ENCODE measurements around the gene MRPL44.

The MRPL44 gene

DNA sequence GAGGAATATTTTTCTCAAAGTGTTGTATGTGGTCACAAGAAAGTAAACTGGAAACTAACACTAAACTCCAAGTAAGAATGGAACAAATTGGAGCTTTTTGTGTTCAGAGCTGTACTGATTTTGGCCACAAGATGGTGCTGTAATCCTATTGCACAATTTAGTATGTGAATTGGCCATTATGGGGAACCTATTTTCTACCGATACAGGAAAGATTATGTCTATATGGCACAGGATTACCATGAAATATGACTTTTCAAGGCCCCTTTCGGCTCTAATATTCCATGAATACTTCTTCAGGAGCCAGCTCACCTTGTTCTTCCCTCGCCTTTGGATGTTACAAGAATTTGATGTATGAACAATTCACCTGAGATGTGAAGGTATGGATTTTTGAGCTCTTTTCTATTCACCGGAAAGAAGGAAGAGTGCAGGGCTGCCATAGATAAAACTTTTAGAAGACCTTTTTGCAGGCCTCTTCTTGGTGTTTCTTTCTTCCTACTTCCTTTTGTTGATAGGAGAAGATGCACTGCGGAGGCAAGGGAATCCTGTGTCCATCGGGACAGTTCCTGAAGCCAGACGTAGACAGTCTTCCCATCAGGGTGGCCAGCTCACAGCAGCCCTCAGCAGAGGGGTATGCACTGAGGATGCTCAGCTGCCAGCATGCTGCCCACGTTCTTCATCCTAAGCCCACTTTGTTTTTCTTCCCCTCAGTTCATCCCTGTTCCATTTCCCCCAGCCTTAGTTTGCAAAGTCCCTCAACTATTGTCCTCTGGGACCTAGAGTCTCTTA lies 13.3 kb downstream of the MRPL44 start:
- Mint-ChIP-seq H3K27me3 (ENCODE audit: low read depth, poor library complexity) (no peaks in the 10 kb centered on the region), H3K36me3 (ENCODE audit: low read depth) (peaks cover 11% of the 10 kb centered on the region), H3K4me1 (no peaks in the 10 kb centered on the region), H3K4me3 (no peak overlapping the region), H3K27ac (no peak overlapping the region), H3K9me3 (no peaks in the 10 kb centered on the region)
- DNase-seq: peak; percentile 64
- TF ChIP-seq, protein P1, sequence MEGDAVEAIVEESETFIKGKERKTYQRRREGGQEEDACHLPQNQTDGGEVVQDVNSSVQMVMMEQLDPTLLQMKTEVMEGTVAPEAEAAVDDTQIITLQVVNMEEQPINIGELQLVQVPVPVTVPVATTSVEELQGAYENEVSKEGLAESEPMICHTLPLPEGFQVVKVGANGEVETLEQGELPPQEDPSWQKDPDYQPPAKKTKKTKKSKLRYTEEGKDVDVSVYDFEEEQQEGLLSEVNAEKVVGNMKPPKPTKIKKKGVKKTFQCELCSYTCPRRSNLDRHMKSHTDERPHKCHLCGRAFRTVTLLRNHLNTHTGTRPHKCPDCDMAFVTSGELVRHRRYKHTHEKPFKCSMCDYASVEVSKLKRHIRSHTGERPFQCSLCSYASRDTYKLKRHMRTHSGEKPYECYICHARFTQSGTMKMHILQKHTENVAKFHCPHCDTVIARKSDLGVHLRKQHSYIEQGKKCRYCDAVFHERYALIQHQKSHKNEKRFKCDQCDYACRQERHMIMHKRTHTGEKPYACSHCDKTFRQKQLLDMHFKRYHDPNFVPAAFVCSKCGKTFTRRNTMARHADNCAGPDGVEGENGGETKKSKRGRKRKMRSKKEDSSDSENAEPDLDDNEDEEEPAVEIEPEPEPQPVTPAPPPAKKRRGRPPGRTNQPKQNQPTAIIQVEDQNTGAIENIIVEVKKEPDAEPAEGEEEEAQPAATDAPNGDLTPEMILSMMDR (IDR thresholded peaks at IDR 0.05): peak; percentile 94

DNA sequence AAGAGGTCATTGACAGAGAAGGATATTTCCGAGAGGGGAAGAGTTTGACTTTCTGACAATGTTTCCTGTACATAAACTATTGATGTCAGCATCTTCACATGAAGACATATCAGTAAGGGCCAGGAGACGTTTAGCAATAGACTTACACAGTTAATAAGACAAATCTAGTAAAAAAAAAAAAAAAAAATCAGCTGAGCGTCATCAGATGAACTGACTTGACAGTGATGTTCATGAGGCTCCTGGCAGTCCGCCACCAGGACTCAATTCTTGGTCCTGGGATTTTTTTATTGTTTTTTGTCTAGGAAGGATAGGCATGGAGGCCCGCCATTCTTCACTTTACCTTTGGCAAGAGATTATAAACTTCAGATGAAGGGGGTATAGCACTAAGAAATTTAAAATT lies 14.5 kb downstream of the MRPL44 start:
- no peak overlapping the region for H3K27ac Mint-ChIP-seq
- peaks cover 6% of the 10 kb centered on the region for H3K36me3 Mint-ChIP-seq (ENCODE audit: low read depth)
- H3K4me3 Mint-ChIP-seq: no peak overlapping the region
- no peaks in the 10 kb centered on the region for H3K9me3 Mint-ChIP-seq
- H3K27me3 Mint-ChIP-seq (ENCODE audit: low read depth, poor library complexity): no peaks in the 10 kb centered on the region
- TF ChIP-seq, protein P1 (IDR thresholded peaks at IDR 0.05): no peak
- DNase-seq: no peak
- no peaks in the 10 kb centered on the region for H3K4me1 Mint-ChIP-seq

DNA sequence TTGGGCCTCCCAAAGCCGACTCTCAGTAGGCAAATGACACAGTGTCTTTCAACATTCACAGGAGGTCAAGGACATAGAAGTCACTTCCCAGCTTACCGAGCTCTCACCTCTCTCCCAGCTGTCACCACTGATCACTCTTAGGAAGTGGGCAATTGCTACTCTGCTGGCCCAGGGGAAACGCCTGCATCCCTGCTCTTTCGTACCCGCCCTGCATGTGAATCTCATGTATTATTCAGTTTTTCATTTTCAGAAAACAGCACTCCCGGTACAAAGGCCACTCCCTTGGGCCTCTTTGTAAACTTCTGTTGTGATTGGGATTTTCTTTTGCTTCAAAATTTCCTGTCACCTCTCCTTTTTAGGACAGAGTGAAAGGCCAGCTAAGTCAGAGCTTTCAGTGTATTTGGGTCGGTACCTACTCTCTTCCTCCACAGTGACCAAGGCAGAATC lies 15.4 kb downstream of the MRPL44 start:
- Mint-ChIP-seq H3K36me3 (ENCODE audit: low read depth) (no peaks in the 10 kb centered on the region), H3K9me3 (no peaks in the 10 kb centered on the region), H3K4me3 (no peak overlapping the region), H3K4me1 (no peaks in the 10 kb centered on the region), H3K27ac (peak overlapping the region; percentile 34), H3K27me3 (ENCODE audit: low read depth, poor library complexity) (no peaks in the 10 kb centered on the region)
- TF ChIP-seq, protein P1 (IDR thresholded peaks at IDR 0.05): no peak
- no peak for DNase-seq

DNA sequence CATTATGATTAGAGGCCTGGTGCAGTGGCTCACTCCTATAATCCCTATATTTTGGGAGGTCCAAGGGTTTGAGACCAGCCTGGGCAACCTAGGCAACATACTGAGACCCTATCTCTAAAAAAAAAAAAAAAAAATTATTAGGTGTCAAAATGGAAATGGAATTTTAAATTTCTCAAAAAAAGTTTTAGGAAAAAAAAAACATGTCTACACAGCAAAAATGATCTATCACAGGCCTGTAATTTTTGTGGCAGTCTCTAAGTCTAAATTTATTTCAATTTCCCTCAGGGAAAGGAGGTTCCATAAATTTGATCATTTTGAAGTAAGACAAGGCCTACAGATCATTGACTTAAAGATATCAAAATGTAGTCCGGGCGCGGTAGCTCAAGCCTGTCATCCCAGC lies 16.3 kb downstream of the MRPL44 start:
- H3K27me3 Mint-ChIP-seq (ENCODE audit: low read depth, poor library complexity): no peaks in the 10 kb centered on the region
- DNase-seq: no peak
- TF ChIP-seq, protein P1 (IDR thresholded peaks at IDR 0.05): no peak
- no peak overlapping the region for H3K27ac Mint-ChIP-seq
- no peaks in the 10 kb centered on the region for H3K36me3 Mint-ChIP-seq (ENCODE audit: low read depth)
- H3K4me3 Mint-ChIP-seq: no peak overlapping the region
- no peaks in the 10 kb centered on the region for H3K4me1 Mint-ChIP-seq
- H3K9me3 Mint-ChIP-seq: no peaks in the 10 kb centered on the region

DNA sequence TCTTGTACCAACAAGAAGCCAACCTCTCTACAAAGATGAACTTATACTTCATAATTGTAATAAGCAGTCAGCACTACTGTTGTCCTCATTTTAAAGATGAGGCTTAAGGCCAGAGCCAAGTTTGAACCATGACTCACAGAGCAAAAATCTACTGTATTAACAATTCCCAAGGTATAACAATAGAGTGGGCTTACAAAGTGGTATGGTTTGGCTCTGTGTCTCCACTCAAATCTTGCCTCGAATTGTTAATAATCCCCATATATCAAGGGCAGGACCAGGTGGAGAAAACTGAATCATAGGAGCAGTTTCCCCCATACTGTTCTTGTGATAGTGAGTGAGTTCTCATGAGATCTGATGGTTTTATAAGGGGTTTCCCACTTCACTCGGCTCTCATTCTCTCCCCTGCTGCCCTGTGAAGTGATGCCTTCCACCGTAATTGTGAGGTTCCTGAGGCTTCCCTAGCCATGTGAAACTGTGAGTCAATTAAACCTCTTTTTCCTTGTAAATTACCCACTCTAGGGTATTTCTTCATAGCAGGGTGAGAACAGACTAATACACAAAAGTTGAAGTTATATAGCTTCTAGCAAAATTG lies 19.5 kb downstream of the MRPL44 start:
- Mint-ChIP-seq H3K4me3 (no peak overlapping the region), H3K27ac (no peak overlapping the region), H3K36me3 (ENCODE audit: low read depth) (no peaks in the 10 kb centered on the region), H3K4me1 (no peaks in the 10 kb centered on the region), H3K27me3 (ENCODE audit: low read depth, poor library complexity) (no peaks in the 10 kb centered on the region), H3K9me3 (no peaks in the 10 kb centered on the region)
- TF ChIP-seq, protein P1 (IDR thresholded peaks at IDR 0.05): no peak
- no peak for DNase-seq

Measured in nephron progenitor cell (in vitro differentiated cells).